HepG2 (cell line): ENCODE measurements around the gene CD109. TPM values are rescaled to one million over a fixed set of nuclear protein-coding genes. Genes with fewer than 3 reads are reported as not detected.
"Not testable (repeated sequence)": the region's sequence is repeated elsewhere in the genome, so short reads cannot be mapped to it uniquely, and the experiment has no call there.

Source experiments
- ATAC-seq: fragments of 200-7000 bp; cut with Tn5 transposase; 3 replicates; pipeline ENCODE4 v1.9.1; 2020; ENCODE audit warnings: mild to moderate bottlenecking, moderate library complexity
- BruUV-seq: library from RNA; stranded (reverse); fragments of 400-500 nt; replicated peaks from 2 replicates; lab custom pipeline; 2021; lab: Mats Ljungman, UMichigan
- CTCF ChIA-PET: fragments of 300-600 bp; formaldehyde crosslinking; extraction: SDS; loops from one replicate; lab custom pipeline; 2021; ENCODE audit warnings: low total read pairs, inconsistent platforms, low intra/inter-chr PET ratio; lab: Yijun Ruan, JAX
- POLR2A ChIA-PET: fragments of 350-600 bp; sonication (Branson Sonifier 250); formaldehyde crosslinking; loops from one replicate; lab custom pipeline; 2020; ENCODE audit warnings: antibody characterized with exemption, inconsistent platforms; lab: Yijun Ruan, JAX
- DNase-seq: peaks from one replicate; pipeline ENCODE4 v3.0.0-alpha.2; 2015; ENCODE audit warnings: low spot score
- FAIRE-seq: peaks from 3 replicates; lab custom pipeline; 2011; peaks lifted over from hg19 to GRCh38; lab: Jason Lieb, UNC
- H2AFZ ChIP-seq: one replicate; pipeline ENCODE4 v1.6.1; 2011; ENCODE audit warnings: low read length, inconsistent platforms
- H3K27ac ChIP-seq: fragments of 300-600 bp; 3 replicates; pipeline ENCODE4 v1.8.0; 2011; ENCODE audit warnings: mixed run types, mild to moderate bottlenecking, mixed read lengths, low read length, inconsistent platforms; ENCODE audit not compliant: insufficient read depth; ENCODE audit errors: extremely low read length
- H3K27me3 ChIP-seq, 2 experiments: fragments of 200-600 bp in 1 of 2; 2 replicates in 1 of 2; 3 replicates in 1 of 2; pipeline versions ENCODE4 v1.6.0 to v1.8.0; 2011; ENCODE audit warnings: low read length in 2 of 2, mild to moderate bottlenecking in 2 of 2, moderate library complexity in 2 of 2, inconsistent platforms in 1 of 2; ENCODE audit not compliant: insufficient read depth in 2 of 2, control insufficient read depth in 1 of 2
- H3K36me3 ChIP-seq, 2 experiments: fragments of 200-600 bp in 1 of 2; replicated peaks in 1 of 2; 2 replicates in 1 of 2; 3 replicates in 1 of 2; pipeline versions ENCODE4 v1.5.1 to v1.8.0; 2011; ENCODE audit warnings: low read length in 2 of 2, inconsistent platforms in 1 of 2; ENCODE audit not compliant: insufficient read depth in 2 of 2, control insufficient read depth in 1 of 2
- H3K4me1 ChIP-seq: 2 replicates; pipeline ENCODE4 v1.5.1; 2012; ENCODE audit warnings: low read length, inconsistent platforms; ENCODE audit not compliant: insufficient read depth
- H3K4me2 ChIP-seq: 2 replicates; pipeline ENCODE4 v1.6.0; 2011; ENCODE audit warnings: low read depth, low read length, inconsistent platforms
- H3K4me3 ChIP-seq, 3 experiments: fragments of 200-600 bp in 1 of 3; sonication (generic), shearing (Covaris generic) in 1 of 3; replicated peaks in 1 of 3; 2 replicates each; pipeline ENCODE4 v1.5.1; 2011 to 2016; ENCODE audit warnings: low read length in 3 of 3, inconsistent platforms in 2 of 3, low read depth in 2 of 3, mild to moderate bottlenecking in 2 of 3, control low read depth in 1 of 3, mixed read lengths in 1 of 3; ENCODE audit not compliant: insufficient read depth in 1 of 3
- H3K79me2 ChIP-seq: one replicate; pipeline ENCODE4 v1.6.1; 2011; ENCODE audit warnings: low read length, inconsistent platforms; ENCODE audit not compliant: insufficient read depth
- H3K9ac ChIP-seq: 2 replicates; pipeline ENCODE4 v1.6.0; 2011; ENCODE audit warnings: mild to moderate bottlenecking, low read depth, low read length, inconsistent platforms; ENCODE audit not compliant: insufficient read depth
- H3K9me3 ChIP-seq: 2 replicates; pipeline ENCODE4 v1.5.1; 2012; ENCODE audit warnings: mild to moderate bottlenecking, low read length
- H4K20me1 ChIP-seq: 2 replicates; pipeline ENCODE4 v1.6.0; 2011; ENCODE audit warnings: inconsistent platforms, mild to moderate bottlenecking, low read length, moderate library complexity; ENCODE audit not compliant: insufficient read depth
- AGO2 ChIP-seq: fragments of 200-400 bp; formaldehyde crosslinking; optimal IDR thresholded peaks from 2 replicates; pipeline ENCODE3; 2017; ENCODE audit warnings: mild to moderate bottlenecking, low read depth, low read length, moderate library complexity
- ZNF572 ChIP-seq: sonication (generic); formaldehyde crosslinking; IDR thresholded peaks from 2 replicates; pipeline ENCODE4 v1.5.1; 2020; ENCODE audit warnings: mild to moderate bottlenecking, missing genetic modification reagents
- WGBS: methylation state at CpG from one replicate; pipeline ENCODE4 v1.1.6; 2017; ENCODE audit warnings: low lambda C conversion rate; 5-methylcytosine and 5-hydroxymethylcytosine counted together
- in situ Hi-C: cut with HindIII; loops from 2 replicates; pipeline ENCODE4 v1.10.0; 2017; ENCODE audit warnings: low pct_unique_long_range_greater_than_20kb; ENCODE audit not compliant: extremely low pct_ligation_motif_present
- intact Hi-C: fragments of 100-400 bp; cut with micrococcal nuclease; formaldehyde crosslinking; loops from one replicate; pipeline ENCODE4 v1.10.0; 2022; ENCODE audit not compliant: unreplicated experiment
- polyA plus RNA-seq, 8 experiments: library from polyadenylated mRNA; depleted of rRNA in 3 of 8; stranded (reverse) in 7 of 8; unstranded in 1 of 8; fragments of >200 nt; fragmentation: Illumina TruSeq in 4 of 8; extraction: Trizol in 4 of 8; gene quantifications; 2 replicates each; pipeline versions ENCODE4 v1.2.1 to v1.2.3, GENCODE V29; 2011 to 2016; ENCODE audit warnings: low read depth in 4 of 8, missing spikeins in 1 of 8, mixed read lengths in 1 of 8; ENCODE audit not compliant: insufficient read depth in 1 of 8
- total RNA-seq, 5 experiments: library from RNA; depleted of rRNA; stranded (reverse); fragments of >200 nt; fragmentation: Illumina TruSeq; extraction: Trizol; gene quantifications; 2 replicates each; pipeline ENCODE4 v1.2.3, GENCODE V29; 2016; ENCODE audit warnings: low read depth in 1 of 5

The CD109 gene
- total and polyA plus RNA-seq, 2 of the 13 experiments (the other 11 are each of a cell fraction or from before 2014, with no cell fraction given), result 0.93 to 2.1 TPM

GRCh38 chr6:73722318-73723060 lies 26.5 kb downstream of the CD109 start:
- Histone ChIP-seq H3K4me3 (no peak overlapping the region), H3K27ac (no peak overlapping the region), H3K79me2 (no peaks in the 10 kb centered on the region), H4K20me1 (no peaks in the 10 kb centered on the region), H2AFZ (no peak overlapping the region), H3K9ac (no peak overlapping the region), H3K4me2 (no peak overlapping the region), H3K9me3 (no peaks in the 10 kb centered on the region), H3K27me3 (no peaks in the 10 kb centered on the region), H3K4me1 (no peaks in the 10 kb centered on the region), H3K36me3 (no peaks in the 10 kb centered on the region)
- ATAC-seq (no peak), DNase-seq (no peak), FAIRE-seq (no peak)
- POLR2A ChIA-PET, result no interaction called here
- intact Hi-C loops (no loop called here), in situ Hi-C loops (no loop called here)
- CTCF ChIA-PET, result no interaction called here
- BruUV-seq, result no TSS peak
- 57% methylated on average over 9 of the region's 9 CpGs for WGBS
- no peak for TF ChIP-seq ZNF572
- no peak for TF ChIP-seq AGO2

DNA sequence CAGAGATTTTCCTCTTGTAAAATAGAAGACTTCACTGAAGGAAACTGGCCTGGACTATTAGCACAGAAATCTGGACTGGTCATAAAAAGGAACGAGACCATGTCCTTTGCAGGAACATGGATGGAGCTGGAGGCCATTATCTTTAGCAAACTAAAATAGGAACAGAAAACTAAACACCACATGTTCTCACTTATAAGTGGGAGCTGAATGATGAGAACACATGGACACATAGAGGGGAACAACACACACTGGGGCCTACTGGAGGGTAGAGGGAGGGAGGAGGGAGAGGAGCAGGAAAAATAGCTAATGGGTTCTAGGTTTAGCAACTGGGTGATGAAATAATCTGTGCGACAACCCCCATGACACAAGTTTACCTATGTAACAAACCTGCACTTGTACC lies 27.5 kb downstream of the CD109 start:
- DNase-seq, CTCF ChIA-PET, BruUV-seq, H3K79me2 ChIP-seq, in situ Hi-C loops, H4K20me1 ChIP-seq, H3K9me3 ChIP-seq, H3K4me2 ChIP-seq, H3K27me3 ChIP-seq, H3K36me3 ChIP-seq, POLR2A ChIA-PET, FAIRE-seq, H3K4me3 ChIP-seq, H3K4me1 ChIP-seq, ATAC-seq, H2AFZ ChIP-seq, intact Hi-C loops, H3K9ac ChIP-seq, H3K27ac ChIP-seq: not testable (repeated sequence)
- 91% methylated on average over 2 of the region's 2 CpGs for WGBS
